Measurements from ENCODE around the gene TENT4A.
"Not testable (repeated sequence)": the region's sequence is repeated elsewhere in the genome, so short reads cannot be mapped to it uniquely, and the experiment has no call there.

Gene TENT4A

DNA sequence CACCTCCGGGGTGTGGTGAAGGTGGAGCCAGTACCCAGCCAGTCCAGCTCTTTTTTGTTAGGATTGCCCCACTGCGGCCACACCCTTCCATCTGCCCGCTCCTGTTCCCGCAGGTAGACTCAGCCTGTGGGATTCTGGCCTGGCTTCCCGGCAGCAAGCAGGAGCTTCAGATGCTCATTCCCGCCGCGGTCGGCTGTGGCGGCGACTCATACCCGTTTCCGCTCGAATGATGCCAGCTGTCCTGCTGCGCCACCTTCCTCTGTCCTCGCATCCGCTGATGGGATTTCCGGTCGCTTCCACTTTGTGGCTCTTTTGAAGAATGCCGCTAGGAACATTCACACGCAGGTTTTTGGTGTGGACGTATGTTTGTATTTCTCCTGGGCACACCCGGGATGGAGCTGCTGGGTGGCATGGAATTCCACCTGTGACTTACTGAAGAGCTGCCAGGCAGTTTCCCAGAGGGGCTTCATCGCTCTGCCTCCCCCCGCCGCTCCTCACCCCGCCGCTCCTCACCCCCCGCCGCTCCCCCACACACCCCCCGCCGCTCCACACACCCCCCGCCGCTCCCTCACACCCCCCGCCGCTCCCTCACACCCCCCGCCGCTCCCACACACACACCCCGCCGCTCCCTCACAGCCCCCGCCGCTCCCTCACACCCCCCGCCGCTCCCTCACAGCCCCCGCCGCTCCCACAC lies 60.3 kb downstream of the TENT4A start:
- Histone ChIP-seq H3K36me3 (replicated peaks in 1 of 2; ENCODE audit: control insufficient read depth in 2 of 2, insufficient read depth in 2 of 2, low read length in 2 of 2) (no peaks in the 10 kb centered on the region), H4K91ac (ENCODE audit: low read depth, low read length, poor library complexity) (no peak overlapping the region), H2BK120ac (ENCODE audit: low read depth, low read length) (no peak overlapping the region), H3K27ac (replicated peaks; ENCODE audit: low read length) (no peak overlapping the region), H4K8ac (ENCODE audit: low read depth, low read length) (no peak overlapping the region), H3K4ac (ENCODE audit: low read length) (no peak overlapping the region), H3K79me1 (ENCODE audit: low read depth, low read length) (peaks cover 2% of the 10 kb centered on the region), H3K23ac (ENCODE audit: low read depth, low read length, poor library complexity) (no peak overlapping the region), H2BK15ac (ENCODE audit: low read length) (no peak overlapping the region), H3K27me3 (ENCODE audit: control insufficient read depth in 3 of 3, insufficient read depth in 3 of 3, low read depth in 1 of 3, low read length in 3 of 3) (no peaks in the 10 kb centered on the region), H3K4me1 (ENCODE audit: control insufficient read depth in 2 of 2, insufficient read depth in 1 of 2, low read depth in 1 of 2, low read length in 2 of 2) (peaks cover 0 to 1% of the 10 kb centered on the region in 2 donors), H2BK5ac (ENCODE audit: low read length) (no peak overlapping the region), H3K4me2 (ENCODE audit: insufficient read depth, low read length, poor library complexity, severe bottlenecking) (no peak overlapping the region), H2BK12ac (ENCODE audit: low read length) (no peak overlapping the region), H2AK5ac (ENCODE audit: low read depth, low read length) (peak overlapping the region; percentile 64), H3K18ac (ENCODE audit: low read length) (peak overlapping the region; percentile 40), H3K14ac (ENCODE audit: low read length) (no peak overlapping the region), H3K9ac (ENCODE audit: low read depth, low read length, poor library complexity) (peak overlapping the region; percentile 30), H3K4me3 (ENCODE audit: low read length in 2 of 2) (no peak overlapping the region), H2AFZ (ENCODE audit: low read length) (no peak overlapping the region), H3K9me3 (replicated peaks in 1 of 2; ENCODE audit: control insufficient read depth in 2 of 2, insufficient read depth in 1 of 2, low read depth in 1 of 2, low read length in 2 of 2) (no peaks in the 10 kb centered on the region)
- no CpG with 5 or more reads among the region's 46 CpGs for WGBS, 2 donors (ENCODE audit: extremely low coverage in 2 of 2, insufficient read length in 2 of 2, insufficient replicate concordance in 1 of 2)
- no peak for DNase-seq (ENCODE audit: low spot score)

DNA sequence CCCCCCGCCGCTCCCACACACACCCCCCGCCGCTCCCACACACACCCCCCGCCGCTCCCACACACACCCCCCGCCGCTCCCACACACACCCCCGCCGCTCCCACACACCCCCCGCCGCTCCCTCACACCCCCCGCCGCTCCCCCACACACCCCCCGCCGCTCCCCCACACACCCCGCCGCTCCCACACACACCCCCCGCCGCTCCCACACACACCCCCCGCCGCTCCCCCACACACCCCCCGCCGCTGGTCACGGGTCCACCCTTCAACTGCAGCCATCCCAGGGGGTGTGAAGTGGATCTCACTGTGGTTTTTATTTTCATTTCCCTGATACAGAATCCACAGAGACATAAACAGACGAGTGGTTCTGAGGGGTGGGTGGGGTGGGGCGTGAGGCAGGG lies 61.0 kb downstream of the TENT4A start:
- H3K23ac ChIP-seq (ENCODE audit: low read depth, low read length, poor library complexity); H2BK15ac ChIP-seq (ENCODE audit: low read length); H2BK12ac ChIP-seq (ENCODE audit: low read length); H3K9me3 ChIP-seq (replicated peaks in 1 of 2; ENCODE audit: control insufficient read depth in 2 of 2, insufficient read depth in 1 of 2, low read depth in 1 of 2, low read length in 2 of 2); H2AK5ac ChIP-seq (ENCODE audit: low read depth, low read length); H3K4ac ChIP-seq (ENCODE audit: low read length); H3K79me1 ChIP-seq (ENCODE audit: low read depth, low read length); DNase-seq (ENCODE audit: low spot score); H3K18ac ChIP-seq (ENCODE audit: low read length); H4K91ac ChIP-seq (ENCODE audit: low read depth, low read length, poor library complexity); H3K4me2 ChIP-seq (ENCODE audit: insufficient read depth, low read length, poor library complexity, severe bottlenecking); H4K8ac ChIP-seq (ENCODE audit: low read depth, low read length); H3K4me3 ChIP-seq (ENCODE audit: low read length in 2 of 2); H2BK120ac ChIP-seq (ENCODE audit: low read depth, low read length); H3K14ac ChIP-seq (ENCODE audit: low read length); H3K27ac ChIP-seq (replicated peaks; ENCODE audit: low read length); H3K27me3 ChIP-seq (ENCODE audit: control insufficient read depth in 3 of 3, insufficient read depth in 3 of 3, low read depth in 1 of 3, low read length in 3 of 3); H3K36me3 ChIP-seq (replicated peaks in 1 of 2; ENCODE audit: control insufficient read depth in 2 of 2, insufficient read depth in 2 of 2, low read length in 2 of 2); H2BK5ac ChIP-seq (ENCODE audit: low read length); H2AFZ ChIP-seq (ENCODE audit: low read length); H3K9ac ChIP-seq (ENCODE audit: low read depth, low read length, poor library complexity); H3K4me1 ChIP-seq (ENCODE audit: control insufficient read depth in 2 of 2, insufficient read depth in 1 of 2, low read depth in 1 of 2, low read length in 2 of 2): not testable (repeated sequence)
- WGBS, 2 donors (ENCODE audit: extremely low coverage in 2 of 2, insufficient read length in 2 of 2, insufficient replicate concordance in 1 of 2): no CpG with 5 or more reads among the region's 27 CpGs

DNA sequence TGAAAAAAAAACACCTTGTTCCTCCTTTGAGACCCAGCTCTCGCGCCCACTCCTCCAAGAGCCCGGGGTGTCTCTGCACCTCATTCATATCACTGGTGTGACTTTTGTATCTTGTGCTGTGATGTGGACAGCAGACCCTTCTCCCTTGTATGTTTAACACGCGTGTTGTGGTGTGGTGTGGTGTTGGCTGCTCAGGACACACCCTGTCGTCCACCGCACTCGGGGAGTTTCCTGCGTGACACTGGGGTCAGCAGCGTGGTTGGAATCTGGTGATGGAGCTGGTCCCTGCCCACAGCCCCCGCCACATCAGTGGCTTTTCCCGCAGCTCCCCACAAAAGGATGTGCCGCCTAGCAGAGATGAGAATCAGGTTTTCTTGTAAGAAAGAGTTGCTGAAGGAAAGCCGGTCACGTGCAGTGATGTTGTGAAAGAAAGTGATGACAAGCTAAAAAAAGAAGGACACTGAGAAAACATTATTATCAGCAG lies 61.5 kb downstream of the TENT4A start:
- Histone ChIP-seq H2BK120ac (ENCODE audit: low read depth, low read length) (no peak overlapping the region), H3K27me3 (ENCODE audit: control insufficient read depth in 3 of 3, insufficient read depth in 3 of 3, low read depth in 1 of 3, low read length in 3 of 3) (no peaks in the 10 kb centered on the region), H3K27ac (replicated peaks; ENCODE audit: low read length) (no peak overlapping the region), H2AK5ac (ENCODE audit: low read depth, low read length) (no peak overlapping the region), H2AFZ (ENCODE audit: low read length) (no peak overlapping the region), H3K4me1 (ENCODE audit: control insufficient read depth in 2 of 2, insufficient read depth in 1 of 2, low read depth in 1 of 2, low read length in 2 of 2) (peaks cover 0 to 1% of the 10 kb centered on the region in 2 donors), H3K4me3 (ENCODE audit: low read length in 2 of 2) (no peak overlapping the region), H3K14ac (ENCODE audit: low read length) (no peak overlapping the region), H2BK12ac (ENCODE audit: low read length) (no peak overlapping the region), H3K36me3 (replicated peaks in 1 of 2; ENCODE audit: control insufficient read depth in 2 of 2, insufficient read depth in 2 of 2, low read length in 2 of 2) (no peaks in the 10 kb centered on the region), H3K9me3 (replicated peaks in 1 of 2; ENCODE audit: control insufficient read depth in 2 of 2, insufficient read depth in 1 of 2, low read depth in 1 of 2, low read length in 2 of 2) (no peaks in the 10 kb centered on the region), H3K4ac (ENCODE audit: low read length) (no peak overlapping the region), H2BK5ac (ENCODE audit: low read length) (no peak overlapping the region), H2BK15ac (ENCODE audit: low read length) (no peak overlapping the region), H4K8ac (ENCODE audit: low read depth, low read length) (no peak overlapping the region), H3K18ac (ENCODE audit: low read length) (peak overlapping the region; percentile 66), H3K9ac (ENCODE audit: low read depth, low read length, poor library complexity) (no peak overlapping the region), H3K23ac (ENCODE audit: low read depth, low read length, poor library complexity) (no peak overlapping the region), H3K4me2 (ENCODE audit: insufficient read depth, low read length, poor library complexity, severe bottlenecking) (no peak overlapping the region), H3K79me1 (ENCODE audit: low read depth, low read length) (peaks cover 2% of the 10 kb centered on the region), H4K91ac (ENCODE audit: low read depth, low read length, poor library complexity) (no peak overlapping the region)
- WGBS, 2 donors (ENCODE audit: extremely low coverage in 2 of 2, insufficient read length in 2 of 2, insufficient replicate concordance in 1 of 2): no CpG with 5 or more reads among the region's 15 CpGs
- DNase-seq (ENCODE audit: low spot score): no peak

DNA sequence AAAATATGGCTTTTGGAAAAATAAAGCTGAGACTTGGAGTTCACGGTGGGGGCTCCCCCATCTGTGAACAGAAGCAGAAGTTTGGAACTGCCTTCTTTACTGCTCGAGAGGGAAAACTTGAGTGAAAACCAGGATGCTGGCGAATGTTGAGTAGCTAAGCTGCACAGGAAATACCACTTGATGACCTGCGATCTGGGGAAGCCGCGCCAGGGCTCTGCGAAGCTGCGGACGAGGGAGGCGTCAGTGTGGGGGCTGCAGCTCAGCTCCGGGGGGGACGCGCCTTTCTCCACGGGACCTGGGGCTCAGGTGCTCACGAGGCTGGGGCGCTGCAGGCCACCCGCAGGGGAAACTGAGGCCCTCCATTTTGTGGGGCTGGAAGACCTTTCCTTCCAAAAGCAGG lies 62.3 kb downstream of the TENT4A start:
- Histone ChIP-seq H2AK5ac (ENCODE audit: low read depth, low read length) (no peak overlapping the region), H3K79me1 (ENCODE audit: low read depth, low read length) (peaks cover 2% of the 10 kb centered on the region), H3K4me3 (ENCODE audit: low read length in 2 of 2) (no peak overlapping the region), H2BK12ac (ENCODE audit: low read length) (no peak overlapping the region), H4K8ac (ENCODE audit: low read depth, low read length) (no peak overlapping the region), H3K23ac (ENCODE audit: low read depth, low read length, poor library complexity) (no peak overlapping the region), H2BK120ac (ENCODE audit: low read depth, low read length) (no peak overlapping the region), H2BK5ac (ENCODE audit: low read length) (no peak overlapping the region), H2BK15ac (ENCODE audit: low read length) (no peak overlapping the region), H3K36me3 (replicated peaks in 1 of 2; ENCODE audit: control insufficient read depth in 2 of 2, insufficient read depth in 2 of 2, low read length in 2 of 2) (no peaks in the 10 kb centered on the region), H3K14ac (ENCODE audit: low read length) (no peak overlapping the region), H2AFZ (ENCODE audit: low read length) (no peak overlapping the region), H3K4ac (ENCODE audit: low read length) (no peak overlapping the region), H3K9ac (ENCODE audit: low read depth, low read length, poor library complexity) (no peak overlapping the region), H3K4me1 (ENCODE audit: control insufficient read depth in 2 of 2, insufficient read depth in 1 of 2, low read depth in 1 of 2, low read length in 2 of 2) (peaks cover 0 to 1% of the 10 kb centered on the region in 2 donors), H3K18ac (ENCODE audit: low read length) (no peak overlapping the region), H4K91ac (ENCODE audit: low read depth, low read length, poor library complexity) (no peak overlapping the region), H3K27ac (replicated peaks; ENCODE audit: low read length) (no peak overlapping the region), H3K4me2 (ENCODE audit: insufficient read depth, low read length, poor library complexity, severe bottlenecking) (no peak overlapping the region), H3K27me3 (ENCODE audit: control insufficient read depth in 3 of 3, insufficient read depth in 3 of 3, low read depth in 1 of 3, low read length in 3 of 3) (no peaks in the 10 kb centered on the region), H3K9me3 (replicated peaks in 1 of 2; ENCODE audit: control insufficient read depth in 2 of 2, insufficient read depth in 1 of 2, low read depth in 1 of 2, low read length in 2 of 2) (no peaks in the 10 kb centered on the region)
- no peak for DNase-seq (ENCODE audit: low spot score)
- no CpG with 5 or more reads among the region's 17 CpGs for WGBS, 2 donors (ENCODE audit: extremely low coverage in 2 of 2, insufficient read length in 2 of 2, insufficient replicate concordance in 1 of 2)
